HG03439 (cell line): ENCODE measurements around the gene TGFBR1.
A peak's percentile ranks its signal among the peaks of the same experiment; 100 is the strongest.

Experiments used
- ATAC-seq: cut with Tn5 transposase; IDR thresholded peaks from one replicate; pipeline ENCODE4 v1.9.1; 2021; ENCODE audit warnings: mild to moderate bottlenecking, moderate library complexity; ENCODE audit not compliant: unreplicated experiment

The TGFBR1 gene

GRCh38 chr9:99130069-99130468, 25.2 kb downstream of the TGFBR1 start:
- ATAC-seq: peak; percentile 53

- no peak for ATAC-seq
These were observed 28.2 kb downstream of the TGFBR1 start for GRCh38 chr9:99133145-99133544.

- ATAC-seq: no peak
These were observed 30.0 kb downstream of the TGFBR1 start for GRCh38 chr9:99134893-99135341.

DNA sequence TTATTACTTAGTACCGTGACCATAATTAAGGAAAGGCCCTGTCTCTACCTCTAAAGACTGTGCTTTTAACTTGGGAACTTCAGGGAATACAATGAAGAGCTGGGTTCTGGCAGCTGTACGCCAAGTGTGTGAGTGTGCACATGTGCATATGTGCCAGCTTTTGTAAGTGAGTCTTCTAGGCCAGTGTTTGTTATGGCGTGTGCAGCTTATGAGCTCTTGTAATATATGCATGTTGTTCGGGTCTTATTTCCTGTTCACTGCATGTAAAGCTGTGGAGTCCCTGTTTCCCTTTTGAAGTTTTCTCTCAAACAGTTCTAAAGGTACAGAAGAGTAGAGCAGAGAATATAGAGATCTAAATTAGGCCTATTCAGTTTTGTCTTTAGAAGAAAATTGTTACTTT, 30.5 kb downstream of the TGFBR1 start:
- no peak for ATAC-seq

DNA sequence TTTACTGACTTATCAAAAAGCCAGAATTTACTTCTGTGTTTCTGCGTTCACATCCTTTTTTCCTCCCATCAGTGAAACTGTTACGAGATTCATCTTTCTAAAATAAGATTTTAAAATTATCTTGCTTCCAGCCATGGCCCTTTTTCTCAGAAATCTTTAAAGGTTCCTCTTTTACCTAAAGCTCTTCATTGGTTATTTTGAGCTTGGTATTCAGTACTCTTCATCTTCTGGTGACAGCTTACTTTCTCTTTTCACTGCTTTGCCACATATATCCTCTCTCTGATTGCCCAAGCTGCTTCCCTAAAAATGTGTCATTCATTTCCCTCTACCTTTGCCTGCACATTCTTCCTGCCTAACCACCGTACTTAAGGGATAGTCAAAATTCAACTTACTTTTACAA, 32.3 kb downstream of the TGFBR1 start:
- ATAC-seq: no peak

DNA sequence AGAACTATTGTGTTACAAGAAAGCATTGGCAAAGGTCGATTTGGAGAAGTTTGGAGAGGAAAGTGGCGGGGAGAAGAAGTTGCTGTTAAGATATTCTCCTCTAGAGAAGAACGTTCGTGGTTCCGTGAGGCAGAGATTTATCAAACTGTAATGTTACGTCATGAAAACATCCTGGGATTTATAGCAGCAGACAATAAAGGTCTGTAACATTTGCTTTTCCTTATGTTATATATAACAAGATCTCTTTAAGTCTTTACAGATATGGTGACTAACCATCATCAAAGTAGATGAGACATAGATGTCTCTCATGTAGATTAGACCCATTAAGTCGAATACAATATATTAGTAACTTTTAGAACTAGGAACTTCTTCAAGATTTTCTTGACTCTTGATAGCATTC, 33.0 kb downstream of the TGFBR1 start:
- ATAC-seq: no peak

- no peak for ATAC-seq
These were observed 33.7 kb downstream of the TGFBR1 start for GRCh38 chr9:99138424-99139284.

- no peak for ATAC-seq
These were observed 35.0 kb downstream of the TGFBR1 start for GRCh38 chr9:99139868-99140267.

GRCh38 chr9:99140685-99141314, 35.9 kb downstream of the TGFBR1 start:
- ATAC-seq: peak; percentile 49

DNA sequence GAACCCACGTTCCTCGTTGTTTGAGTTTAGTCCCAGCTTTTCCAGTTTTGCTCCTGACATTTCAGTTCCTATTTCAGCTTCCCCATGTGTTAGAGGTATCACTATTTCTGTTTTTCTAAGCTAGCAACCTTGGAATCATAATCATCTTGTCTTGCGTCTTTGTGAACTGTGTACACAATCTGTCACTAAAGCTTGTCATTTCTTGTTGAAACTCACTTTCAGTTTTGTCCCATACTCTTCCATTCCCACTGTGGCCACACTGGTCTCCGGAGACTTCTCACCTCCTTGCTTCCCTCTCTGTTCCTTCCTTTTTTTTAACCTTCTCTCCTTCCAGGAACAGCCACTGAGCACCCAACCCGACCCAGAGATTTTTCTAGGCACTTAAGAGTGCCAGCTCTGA, 36.9 kb downstream of the TGFBR1 start:
- ATAC-seq: no peak

DNA sequence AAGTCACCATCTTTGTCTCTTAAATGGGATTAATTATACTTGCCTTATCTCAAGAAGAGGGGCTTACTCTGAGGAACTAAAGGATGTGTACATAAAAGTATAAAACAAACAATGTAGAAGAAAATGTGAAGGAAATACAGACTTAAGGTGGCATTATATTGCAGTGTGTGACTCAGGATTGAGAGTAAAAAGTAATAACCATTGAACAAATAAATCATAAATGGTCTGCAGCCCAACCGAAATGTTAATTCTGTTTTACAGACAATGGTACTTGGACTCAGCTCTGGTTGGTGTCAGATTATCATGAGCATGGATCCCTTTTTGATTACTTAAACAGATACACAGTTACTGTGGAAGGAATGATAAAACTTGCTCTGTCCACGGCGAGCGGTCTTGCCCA, 37.4 kb downstream of the TGFBR1 start:
- no peak for ATAC-seq

DNA sequence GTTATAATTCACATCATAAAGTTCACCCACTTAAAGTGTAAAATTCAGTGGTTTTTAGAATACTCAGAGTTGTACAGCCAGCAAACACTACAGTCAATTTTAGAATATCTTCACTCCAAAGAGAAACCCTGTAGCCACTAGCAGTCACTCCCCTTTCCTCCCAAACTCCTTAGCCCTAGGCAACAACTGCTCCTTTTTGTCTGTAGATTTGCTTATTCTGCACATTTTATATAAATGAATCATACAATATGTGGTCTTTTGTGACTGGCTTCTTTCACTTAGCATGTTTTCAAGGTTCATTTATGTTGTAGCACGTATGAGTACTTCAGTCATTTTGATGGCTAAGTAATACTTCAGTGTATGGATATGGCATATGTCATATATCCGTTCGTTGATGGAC, 38.7 kb downstream of the TGFBR1 start:
- ATAC-seq: no peak

- ATAC-seq: no peak
These were observed 40.1 kb downstream of the TGFBR1 start for GRCh38 chr9:99144966-99145365.

DNA sequence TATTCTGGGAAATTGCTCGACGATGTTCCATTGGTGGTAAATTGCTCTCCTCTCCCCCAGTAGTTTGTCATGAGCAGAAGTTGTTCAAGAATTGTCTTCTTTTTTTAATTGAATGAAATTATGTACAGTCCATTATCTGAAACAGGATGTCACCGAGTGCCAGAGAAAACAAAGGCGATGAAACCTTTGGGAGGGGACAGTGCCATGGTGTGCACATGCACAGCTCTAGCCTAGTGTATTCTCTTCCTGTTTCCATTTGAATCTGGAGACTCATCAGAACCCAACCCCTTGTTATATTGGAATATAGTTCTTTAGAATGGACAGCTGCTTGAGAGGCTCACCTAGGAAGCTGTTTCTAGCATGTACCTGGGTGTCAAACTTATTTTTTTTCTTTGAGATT, 41.7 kb downstream of the TGFBR1 start:
- no peak for ATAC-seq

DNA sequence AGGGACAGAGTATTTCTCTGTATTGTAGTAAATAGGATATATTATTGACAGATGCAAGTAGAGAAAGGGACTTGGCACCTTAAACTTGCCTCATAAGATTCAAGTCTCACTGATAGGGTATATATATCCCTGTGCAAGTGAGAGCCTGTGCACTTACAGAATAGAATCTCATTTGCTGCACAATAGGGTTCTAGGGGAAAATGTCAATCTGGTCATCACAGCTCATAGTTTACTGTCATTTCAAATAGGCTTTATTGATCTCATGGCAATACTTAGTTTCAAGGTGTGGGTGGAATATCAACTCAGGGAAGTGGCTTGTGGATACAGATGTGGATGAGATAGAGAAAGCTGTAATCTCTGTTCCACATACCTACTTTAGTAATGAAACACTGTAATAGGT, 42.3 kb downstream of the TGFBR1 start:
- no peak for ATAC-seq

DNA sequence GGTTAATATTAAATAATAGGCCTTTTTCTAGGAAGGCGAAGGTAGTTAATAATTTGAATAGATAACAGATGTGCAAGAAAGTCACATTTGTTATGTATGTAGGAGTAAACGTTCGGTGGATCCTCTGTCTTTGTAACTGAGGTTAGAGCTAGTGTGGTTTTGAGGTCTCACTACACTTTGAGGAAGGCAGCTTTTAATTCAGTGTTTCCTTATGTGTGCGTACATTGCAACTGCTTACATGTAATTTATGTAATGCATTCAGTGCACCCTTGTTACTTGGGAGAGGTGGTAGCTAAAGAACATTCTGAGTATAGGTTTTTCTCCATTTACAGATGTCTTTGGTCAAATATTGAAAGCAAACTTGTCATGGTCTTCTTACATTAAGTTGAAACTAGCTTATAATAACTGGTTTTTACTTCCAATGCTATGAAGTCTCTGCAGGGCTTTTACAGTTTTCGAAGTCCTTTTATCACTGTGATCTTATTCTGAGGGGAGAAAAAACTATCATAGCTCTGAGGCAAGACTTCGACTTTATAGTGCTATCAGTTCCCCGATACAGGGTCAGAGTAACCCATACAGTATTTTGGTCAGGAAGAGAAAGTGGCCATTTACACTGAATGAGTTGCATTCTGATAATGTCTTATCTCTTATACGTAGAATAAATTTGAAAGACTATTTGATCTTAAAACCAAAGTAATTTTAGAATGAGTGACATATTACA, 45.7 kb downstream of the TGFBR1 start:
- ATAC-seq: no peak

- ATAC-seq: no peak
These were observed 49.4 kb downstream of the TGFBR1 start for GRCh38 chr9:99154356-99154755.

GRCh38 chr9:99155736-99156135, 50.8 kb downstream of the TGFBR1 start:
- no peak for ATAC-seq

GRCh38 chr9:99158629-99159028, 53.7 kb downstream of the TGFBR1 start:
- no peak for ATAC-seq

DNA sequence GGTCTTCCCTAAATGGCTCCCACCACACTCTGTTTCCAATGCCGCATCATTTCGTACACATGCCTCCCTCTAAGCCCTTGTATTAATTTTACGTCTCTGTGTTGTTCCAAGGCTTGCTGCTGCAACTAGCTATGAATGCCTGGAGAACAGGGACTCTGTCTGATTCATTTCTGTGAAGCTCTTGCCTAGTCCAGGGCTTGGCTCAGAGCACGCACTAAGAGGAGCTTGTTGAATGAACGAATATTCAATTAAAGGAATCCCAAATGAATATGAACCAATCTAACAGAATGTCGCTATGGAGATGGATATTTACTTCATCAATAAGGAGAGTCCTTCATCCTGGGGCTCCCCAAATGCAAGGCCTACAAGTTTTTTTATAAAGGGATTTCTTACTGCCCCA, 55.3 kb downstream of the TGFBR1 start:
- ATAC-seq: no peak

DNA sequence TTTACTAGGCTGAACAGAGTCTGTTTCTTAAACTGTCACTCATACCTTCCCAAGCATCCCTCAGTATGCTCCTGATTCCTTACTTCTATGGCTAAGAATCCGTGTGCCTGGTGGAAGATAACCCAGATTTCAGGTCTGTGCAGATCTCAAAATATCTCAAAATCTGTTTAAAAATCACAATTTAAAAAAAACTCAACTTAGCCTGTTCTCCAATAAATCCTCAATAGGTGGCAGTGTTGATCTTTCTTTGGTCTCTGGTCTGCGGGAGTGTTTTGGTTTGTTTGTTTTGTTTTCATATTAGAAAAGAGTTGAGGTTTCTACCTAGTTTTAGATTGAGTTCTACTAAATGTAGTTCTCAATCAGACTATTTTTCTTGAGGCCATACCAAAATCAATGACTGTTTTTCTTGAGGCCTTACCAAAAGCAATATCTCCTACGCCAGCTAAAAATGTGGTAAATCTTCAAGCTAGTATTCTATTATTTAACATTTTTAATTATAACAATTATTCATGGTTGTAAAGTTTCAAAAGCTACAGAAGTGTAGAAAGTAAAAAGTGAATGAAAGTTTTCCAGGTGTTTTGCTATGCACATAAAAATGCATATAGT, 57.9 kb downstream of the TGFBR1 start:
- ATAC-seq: no peak
